NCI-H146 treated with DMSO at 0.1 percent for 48 hours (cell line): Measurements from ENCODE around the gene SMURF1.
"Not testable (repeated sequence)": the region's sequence is repeated elsewhere in the genome, so short reads cannot be mapped to it uniquely, and the experiment has no call there.

Source experiments
- DNase-seq: peaks from one replicate; lab custom pipeline; 2025; ENCODE audit not compliant: unreplicated experiment; lab: John Stamatoyannopoulos, UW

Gene SMURF1

DNA sequence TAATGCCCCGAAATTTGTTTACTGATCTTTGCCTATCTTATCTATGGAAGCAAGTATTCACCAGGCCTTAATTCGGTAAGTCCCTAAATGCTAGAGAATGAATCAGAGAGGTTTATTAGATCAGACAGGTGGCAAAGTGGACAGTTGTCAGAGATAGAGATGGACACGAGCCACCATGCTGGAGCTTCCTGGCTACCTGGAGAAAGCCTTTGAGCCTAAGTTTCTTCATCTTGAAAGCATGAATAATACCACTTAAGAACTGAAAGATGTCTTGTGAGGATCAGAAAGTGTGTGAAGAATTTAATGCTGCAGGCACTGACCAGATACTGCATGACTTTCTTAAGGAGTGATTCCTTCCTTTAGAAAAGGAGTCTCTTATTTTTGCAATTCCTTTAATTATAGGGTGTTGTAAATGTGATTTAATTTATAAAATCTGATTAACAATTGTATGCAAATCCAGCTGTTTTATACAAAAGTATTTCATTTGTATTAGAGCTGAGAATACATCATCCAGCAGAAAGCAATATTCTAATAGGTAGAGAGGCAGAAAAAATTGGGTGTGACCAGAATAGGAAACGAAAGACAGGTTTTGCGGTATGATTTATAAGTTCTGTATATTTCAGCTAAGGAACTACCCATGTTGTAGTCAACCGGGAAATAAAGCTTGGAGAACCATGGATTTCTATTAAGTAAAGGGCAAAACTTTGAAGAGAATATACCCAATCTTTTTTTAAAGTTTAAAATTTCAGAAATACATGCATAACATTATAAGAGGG lies 82.7 kb downstream of the SMURF1 start:
- no peak for DNase-seq

DNA sequence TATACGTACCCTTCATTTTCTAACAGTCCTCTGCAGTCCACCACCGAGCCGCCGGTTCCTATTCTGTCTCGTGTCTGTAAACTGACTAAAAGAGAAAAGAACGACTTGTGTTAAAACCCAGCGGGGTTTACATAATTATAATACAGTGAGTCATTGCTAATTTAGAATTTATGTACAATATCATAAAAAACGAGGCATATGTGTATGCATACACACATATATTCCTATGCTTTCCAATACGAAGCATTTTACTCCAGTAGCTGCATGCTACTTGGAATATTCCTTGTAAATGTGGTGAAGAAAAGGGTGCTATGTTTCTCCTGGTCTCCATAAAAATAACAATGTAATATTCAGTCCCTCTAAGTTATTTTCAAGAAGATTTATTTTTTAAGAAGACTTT lies 89.1 kb downstream of the SMURF1 start:
- no peak for DNase-seq

DNA sequence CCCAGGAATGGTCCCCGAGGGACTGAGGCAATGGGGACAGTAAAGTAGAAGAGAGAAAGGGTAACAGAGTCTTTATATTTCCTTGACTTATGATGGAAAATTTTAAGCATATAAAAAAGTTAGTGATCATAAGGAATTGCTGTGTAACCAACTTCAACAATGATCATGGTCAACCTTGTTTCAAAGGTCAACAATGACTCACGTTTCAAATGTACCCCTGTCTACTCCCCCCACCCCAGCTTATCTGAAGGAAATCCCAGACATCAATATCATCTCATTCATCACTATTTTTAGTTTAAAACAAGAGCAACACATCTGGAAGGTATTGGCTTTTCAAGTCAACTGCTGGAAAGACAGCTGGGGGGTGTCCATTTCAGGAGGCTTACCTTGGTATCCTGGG lies 92.9 kb downstream of the SMURF1 start:
- no peak for DNase-seq

DNA sequence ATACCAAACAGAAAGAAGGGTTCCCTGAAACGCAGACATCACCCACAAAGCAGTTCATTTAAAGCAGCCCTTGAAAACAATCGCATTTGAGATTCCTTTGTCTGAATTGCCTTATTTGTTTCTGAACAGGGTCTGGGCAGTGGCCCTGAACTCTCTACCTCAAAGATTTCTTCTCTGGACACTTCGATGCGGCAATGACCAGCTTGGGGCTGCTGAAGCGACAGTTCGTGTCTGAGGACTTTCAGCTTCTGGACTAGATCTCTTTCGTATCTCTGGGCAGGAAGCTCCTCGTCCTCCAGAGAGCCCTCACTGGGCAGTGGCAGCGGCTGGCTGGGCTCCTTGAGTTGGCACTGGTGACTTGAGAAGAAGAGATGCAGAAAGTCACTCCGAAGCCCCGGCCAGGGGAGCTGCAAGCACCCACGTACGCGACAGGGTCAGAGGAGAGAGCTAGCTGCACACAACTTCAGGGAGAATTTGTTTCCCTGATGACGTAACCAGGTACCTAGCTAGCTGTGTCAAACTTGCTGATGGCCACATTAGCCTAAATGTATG lies 96.3 kb downstream of the SMURF1 start:
- no peak for DNase-seq

DNA sequence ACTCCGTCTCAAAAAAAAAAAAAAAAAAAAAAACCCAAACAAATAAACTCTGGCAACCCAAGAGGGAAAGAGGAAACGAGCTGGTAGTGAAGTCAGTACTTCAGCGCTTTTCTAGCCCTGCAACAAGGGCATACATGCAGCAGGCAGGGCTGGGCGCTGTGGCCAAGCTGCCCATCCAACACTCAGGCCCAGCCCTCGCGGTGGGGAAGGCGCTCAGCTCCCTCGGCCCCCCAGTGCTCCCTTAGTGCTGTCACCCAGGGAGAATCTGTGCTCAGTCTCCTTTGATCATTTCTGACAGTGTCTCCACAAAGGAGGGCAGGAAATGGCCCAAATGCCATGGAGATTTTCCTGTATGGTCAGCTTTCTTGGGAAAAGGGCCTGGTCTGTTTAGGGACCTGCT lies 97.2 kb downstream of the SMURF1 start:
- no peak for DNase-seq

DNA sequence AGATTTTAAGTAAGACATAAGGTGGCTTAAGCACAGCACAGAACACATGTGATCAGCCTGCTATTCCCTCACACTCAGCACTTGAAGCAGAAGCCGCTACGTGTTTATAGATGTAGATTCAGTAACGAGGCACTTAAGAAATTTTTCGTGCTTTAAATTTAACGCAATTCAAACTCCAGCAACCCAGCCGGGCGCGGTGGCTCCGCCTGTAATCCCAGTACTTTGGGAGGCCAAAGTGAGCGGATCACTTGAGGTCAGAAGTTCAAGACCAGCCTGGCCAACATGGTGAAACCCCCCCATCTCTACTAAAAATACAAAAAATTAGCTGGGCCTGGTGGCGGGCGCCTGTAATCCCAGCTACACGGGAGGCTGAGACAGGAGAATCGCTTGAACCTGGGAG lies 97.6 kb downstream of the SMURF1 start:
- DNase-seq, result not testable (repeated sequence)

DNA sequence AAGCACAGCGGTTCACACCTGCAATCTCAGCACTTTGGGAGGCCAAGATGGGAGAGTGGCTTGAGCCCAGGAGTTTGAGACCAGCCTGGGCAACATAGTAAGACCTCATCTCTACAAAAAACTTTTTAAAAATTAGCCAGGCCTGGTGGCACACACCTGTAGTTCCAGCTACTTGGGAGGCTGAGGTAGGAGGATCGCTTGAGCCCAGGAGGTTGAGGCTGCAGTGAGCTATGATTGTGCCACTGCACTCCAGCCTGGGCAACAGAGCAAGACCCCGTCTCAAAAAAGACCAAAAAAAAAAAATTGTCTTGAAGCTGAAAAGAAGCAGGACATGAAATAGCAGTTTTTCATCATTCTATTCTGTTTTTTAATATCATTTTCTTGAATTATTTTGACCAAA lies 99.0 kb downstream of the SMURF1 start:
- DNase-seq, result not testable (repeated sequence)

DNA sequence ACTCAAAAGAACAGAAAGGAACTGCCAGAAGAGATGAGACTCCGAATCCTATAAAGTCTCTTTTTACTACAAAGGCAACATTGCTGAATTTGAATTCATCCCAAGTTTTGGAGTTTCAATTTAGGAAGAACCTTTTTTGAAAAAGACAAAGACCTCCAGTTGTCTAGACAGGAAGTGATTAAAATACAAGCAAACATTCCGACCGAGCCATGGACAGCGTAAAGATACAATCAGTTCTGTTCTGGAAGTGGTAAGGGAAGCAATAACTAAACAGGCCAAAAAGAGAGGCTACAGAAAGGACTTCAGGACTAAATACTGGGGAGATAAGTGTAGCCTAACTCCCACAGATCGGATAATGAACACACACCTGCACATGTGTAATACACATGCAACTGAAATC lies 101.0 kb downstream of the SMURF1 start:
- no peak for DNase-seq

DNA sequence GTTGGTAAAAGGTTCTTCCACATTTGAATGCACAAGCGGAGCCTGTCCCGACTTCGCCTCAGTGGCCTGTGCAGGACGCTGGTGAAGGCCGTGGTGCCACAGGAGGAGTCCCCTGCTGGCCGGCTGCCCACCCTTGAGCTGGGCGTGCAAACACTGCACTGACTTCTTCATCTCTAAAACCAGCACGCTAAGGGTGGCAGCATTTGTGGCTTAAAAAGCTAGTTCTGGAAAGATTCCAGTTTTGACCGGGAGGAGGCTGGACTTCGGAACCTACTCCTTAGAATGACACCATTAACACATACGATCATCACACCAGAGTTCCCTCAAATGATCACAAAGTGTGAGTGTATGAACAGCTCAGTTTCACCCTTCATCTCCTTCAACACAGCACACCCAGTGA lies 102.4 kb downstream of the SMURF1 start:
- DNase-seq, result no peak

DNA sequence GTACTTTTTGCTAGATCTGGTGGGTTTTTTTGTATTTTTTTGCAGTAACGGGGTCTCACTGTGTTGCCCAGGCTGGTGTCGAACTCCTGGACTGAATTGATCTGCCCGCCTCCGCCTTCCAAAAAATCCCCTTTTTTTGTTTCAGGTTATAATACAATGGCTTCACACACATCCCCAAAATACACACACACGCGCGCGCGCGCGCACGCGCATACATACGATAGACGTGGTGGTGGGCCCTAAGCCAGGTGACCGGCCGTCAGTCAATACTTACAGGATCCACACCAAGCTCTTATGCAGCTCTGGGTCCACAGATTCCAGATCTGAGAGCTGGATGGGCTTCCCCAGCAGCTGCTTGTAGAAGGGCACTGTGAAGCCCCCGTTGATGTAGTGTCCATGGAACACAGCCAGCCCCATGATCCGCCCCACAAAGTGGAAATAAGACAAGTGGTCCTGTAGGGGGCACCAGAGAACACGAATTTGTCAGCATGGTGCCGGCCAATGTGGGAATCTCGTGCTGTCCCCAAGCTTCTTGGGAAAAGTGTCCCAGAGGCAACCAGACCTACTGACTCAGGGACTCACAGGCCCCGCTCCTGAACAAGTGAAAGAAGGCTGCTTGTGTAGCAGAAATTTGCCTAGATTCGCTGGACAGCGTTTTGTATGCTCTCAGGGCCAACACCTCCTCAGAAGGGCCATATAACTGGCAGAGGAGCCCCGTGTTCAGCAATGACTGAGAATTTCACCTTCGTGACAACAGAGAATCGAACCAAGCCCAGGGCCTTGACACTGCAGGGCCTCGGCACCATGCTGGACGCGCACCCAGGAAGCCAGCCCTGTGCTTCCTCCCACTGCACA lies 103.6 kb downstream of the SMURF1 start:
- peak; percentile 7 for DNase-seq

DNA sequence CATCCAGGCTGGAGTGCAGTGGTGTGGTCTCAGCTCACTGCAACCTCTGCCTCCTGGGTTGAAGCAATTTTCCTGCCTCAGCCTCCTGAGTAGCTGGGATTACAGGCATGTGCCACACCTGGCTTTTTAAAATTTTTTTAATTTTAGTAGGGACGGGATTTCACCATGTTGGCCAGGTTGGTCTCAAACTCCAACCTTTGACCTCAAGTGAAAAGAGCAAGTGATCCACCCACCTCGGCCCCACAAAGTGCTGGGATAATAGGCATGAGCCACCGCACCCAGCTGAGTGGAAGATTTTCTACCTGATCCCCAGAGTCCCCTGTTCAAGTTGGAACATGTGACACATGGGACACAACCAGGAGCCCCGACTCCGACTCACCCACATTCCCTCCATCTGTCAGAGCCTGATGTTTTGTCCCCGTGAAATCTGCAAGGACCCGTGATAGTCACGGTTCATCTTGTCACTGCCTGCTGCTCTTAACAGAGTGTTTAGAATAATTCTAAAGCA lies 104.5 kb downstream of the SMURF1 start:
- no peak for DNase-seq

DNA sequence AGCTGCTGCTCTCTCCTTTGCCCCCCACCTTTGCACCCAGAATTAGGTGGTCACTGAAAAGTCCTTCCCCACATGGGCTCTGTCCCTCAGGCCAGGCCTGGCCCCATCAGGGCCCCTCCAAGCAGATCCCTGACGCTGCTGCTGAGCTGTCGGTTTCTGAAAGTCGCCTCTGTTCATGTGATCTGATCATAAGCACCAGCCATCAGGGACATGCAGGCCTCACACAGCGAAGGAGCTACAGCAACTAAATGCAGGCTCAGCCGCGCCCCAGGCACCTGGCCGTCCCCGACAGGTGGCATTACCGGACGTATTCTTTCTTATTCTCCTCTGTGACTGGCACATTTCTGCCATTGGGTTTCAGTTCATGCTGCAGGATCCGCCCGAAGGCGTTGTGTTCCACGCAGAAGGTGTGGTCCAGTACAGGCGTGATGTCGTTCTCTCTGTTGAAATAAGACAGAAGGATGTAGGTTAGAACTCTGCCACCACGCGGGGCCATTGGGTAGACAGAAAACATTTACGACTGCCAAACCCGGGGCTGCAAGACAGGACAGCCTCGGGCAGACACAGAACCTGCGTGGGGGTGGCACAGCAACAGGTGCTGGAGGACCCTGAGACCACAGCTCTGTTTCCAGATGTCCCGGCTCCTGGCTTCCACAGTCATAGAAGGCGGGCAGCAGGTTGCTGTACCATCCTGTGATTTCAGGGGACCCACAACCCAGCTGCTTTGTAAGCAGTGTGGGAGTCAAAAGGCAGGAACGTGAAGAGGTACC lies 105.6 kb downstream of the SMURF1 start:
- no peak for DNase-seq

DNA sequence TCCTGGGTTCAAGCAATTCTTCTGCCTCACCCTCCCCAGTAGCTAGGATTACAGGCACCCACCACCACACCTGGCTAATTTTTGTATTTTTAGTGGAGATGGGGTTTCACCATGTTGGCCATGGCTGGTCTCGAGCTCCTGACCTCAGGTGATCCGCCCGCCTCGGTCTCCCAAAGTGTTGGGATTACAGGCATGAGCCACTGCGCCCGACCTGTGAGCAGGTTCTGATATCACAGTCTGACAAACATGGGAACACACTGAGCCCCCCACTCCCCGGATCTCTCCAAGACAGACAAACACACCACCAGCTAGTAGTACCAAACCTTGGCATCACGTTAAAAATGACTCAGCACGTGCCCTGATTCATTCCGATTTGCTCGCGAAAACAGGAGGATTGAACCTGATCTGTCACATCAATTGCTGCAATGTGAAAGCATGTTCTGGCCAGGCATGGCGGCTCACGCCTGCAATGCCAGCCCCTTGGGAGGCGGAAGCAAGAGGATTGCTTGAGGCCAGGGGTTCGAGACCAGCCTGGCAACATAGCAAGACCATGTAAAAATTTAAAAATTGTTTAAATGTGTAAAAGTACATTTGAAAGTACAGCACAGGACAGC lies 106.5 kb downstream of the SMURF1 start:
- DNase-seq, result no peak

DNA sequence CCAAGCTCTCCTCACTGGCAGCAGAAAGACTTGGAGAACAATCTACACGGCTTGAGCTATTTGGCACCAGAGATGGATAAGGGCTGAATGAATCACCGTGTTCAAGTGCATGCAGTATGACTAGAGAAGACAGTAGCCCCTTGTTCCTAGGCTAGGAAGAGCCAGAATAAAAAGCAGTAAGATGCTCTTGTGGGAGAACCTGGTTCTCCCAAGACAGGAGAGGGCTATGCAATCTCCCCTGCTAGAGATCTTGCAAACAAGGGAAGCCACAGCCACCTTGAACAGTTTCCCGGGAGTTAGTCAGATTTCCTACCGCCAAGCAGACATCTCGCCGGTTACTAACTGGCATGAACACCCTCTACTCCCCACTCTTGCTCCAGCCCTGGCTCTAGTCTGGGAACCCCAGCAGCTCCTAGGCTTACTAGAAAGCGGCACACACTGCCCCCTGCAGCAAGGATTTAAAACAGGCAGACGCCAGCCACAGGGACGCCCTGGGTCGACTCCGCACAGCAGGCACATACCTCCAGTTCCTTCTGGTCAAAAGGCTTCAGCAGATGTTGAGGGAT lies 107.3 kb downstream of the SMURF1 start:
- no peak for DNase-seq

DNA sequence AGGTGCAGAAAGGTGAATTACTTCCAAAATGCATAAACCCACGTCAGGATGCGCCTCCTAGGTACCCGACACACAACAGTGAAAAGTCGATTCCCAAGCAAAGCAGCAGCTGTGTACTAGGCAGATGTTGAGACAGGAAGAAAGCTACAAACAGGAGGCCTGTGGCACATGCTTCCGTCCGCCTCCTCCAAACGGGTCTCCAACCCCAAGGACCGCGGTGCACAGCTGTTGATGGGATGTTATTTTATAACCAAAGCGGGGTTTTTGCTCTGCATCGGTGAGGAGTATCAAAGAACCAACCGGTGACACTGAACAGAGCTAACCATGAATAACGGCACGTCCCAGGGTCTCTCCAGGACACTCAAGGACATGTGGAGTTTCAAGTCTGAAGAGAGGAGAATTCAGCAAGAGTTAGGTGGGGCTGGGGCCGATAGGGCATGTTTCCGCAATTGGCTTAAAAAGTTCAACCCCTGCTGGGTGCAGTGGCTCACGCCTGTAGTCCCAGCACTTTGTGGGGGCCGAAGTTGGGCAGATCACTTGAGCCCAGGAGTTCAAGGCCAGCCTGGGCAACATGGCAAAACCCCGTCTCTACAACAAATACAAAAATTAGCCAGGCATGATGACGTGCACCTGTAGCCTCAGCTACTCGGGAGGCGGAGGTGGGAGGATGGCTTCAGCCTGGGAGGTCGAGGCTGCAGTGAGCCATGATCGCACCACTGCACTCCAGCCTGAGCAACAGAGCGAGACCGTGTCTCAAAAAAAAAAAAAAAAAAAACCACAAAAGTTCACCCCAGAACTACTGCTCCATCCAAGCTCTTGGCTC lies 108.0 kb downstream of the SMURF1 start:
- no peak for DNase-seq

DNA sequence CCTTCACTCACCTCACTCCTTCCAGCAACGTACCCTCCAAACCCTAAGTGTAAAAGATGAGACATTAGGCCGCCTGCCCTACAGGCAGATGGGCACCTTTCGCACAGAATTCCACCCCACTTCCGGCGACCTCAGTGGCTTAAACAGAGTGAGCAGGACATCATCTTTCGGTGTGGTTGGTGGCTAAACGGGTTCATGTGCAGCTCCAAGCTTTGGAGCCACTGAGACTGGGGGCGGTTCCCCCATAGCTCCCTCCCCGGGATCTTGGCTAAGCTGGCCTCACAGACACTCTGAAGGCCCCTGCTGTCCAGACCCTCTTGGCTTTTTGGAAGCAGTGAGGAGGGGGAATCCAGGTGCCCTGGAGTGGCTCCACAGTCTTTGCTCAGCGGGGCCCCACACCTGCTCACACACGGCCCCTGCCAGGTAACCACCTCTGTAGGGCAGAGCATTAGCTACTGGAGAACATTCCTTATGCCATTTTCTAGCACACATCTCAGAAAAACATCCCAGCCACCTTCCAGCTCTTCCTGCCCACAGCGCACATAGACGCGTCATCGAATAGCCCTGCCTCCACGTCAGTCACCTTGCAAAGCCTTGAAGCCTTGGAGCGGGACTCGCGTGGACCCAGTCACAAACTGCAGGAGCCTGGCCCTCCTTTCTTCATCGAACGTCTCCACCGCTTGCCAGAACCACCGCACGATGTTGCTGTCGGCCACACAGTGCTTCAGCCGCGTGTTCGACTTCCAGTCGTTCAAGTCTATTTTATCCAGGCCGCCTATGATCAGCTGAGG lies 108.8 kb downstream of the SMURF1 start:
- no peak for DNase-seq

DNA sequence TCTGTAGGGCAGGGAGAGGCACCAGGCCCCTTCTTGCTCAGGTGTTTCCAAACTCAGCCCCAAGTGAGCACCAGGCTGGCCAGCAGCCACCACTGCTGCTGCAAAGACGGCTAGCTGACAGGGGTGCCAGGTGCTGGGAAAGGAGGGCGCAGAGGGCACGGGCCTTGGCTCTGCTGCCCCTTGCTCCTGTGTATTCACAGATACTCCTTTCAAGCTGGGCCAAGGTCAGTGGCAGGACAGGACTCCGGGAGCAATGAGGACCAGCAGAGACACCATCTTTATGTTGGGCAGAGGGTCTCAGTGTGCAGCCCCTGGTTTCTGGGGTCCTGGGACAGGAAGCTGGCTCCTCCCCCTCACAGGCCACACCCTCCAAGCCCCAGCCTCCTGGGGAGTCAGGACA lies 110.1 kb downstream of the SMURF1 start:
- DNase-seq, result no peak

DNA sequence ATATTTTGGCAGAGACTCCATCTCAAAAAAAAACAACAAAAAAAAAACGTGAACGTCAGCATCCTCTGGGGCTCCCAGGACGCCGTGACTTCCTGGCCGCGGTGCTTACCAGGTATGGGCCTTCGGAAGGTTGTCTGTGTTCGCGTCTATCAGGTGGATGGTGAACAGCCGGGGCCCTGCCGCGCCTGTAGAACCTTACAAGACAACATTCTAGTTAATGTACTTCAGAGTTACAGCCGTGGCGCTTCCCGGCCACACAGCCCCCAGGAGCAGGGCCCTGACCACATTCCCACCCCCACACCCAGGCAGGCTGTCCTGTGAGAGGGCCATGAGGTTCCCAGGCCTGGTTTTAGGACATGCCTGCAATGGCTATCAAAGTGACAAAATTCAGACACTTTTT lies 111.0 kb downstream of the SMURF1 start:
- DNase-seq, result no peak

DNA sequence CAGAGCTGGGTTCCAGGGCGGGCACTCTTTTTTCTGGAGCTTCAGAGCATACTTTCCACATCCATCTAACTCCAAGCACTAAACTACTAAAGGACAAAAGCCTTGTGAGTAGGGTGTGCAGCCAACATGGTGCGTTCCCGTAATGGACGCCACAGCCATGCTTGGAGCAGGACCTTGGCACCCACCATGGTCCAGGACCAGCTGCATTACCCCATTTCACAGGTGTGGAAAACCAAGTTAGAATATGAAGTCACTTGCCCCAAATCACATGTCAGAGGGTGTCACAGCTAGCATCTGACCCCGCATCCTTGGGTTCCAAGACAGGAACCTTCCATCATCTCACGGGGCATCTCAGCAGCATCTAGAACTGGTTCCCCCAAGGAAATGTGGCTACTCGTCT lies 112.4 kb downstream of the SMURF1 start:
- DNase-seq, result no peak
